SK-N-MC (cell line): Measurements from ENCODE around the gene RIIAD1.

Experiments used
- DNase-seq: peaks from one replicate; pipeline ENCODE4 v3.0.0-alpha.2; 2011; ENCODE audit warnings: low read depth, low spot score
- H3K27ac ChIP-seq: fragments of 200-600 bp; sonication (generic); 2 replicates; pipeline ENCODE4 v1.5.1; 2016; ENCODE audit warnings: mixed run types
- H3K36me3 ChIP-seq: fragments of 200-600 bp; sonication (generic); 2 replicates; pipeline ENCODE4 v1.6.1; 2017; ENCODE audit warnings: antibody characterized with exemption, low read length, mixed read lengths; ENCODE audit not compliant: insufficient read depth
- H3K4me3 ChIP-seq: fragments of 200-600 bp; sonication (generic); 2 replicates; pipeline ENCODE4 v1.5.1; 2016
- H3K9ac ChIP-seq: fragments of 200-600 bp; sonication (generic); 2 replicates; pipeline ENCODE4 v1.8.0; 2017; ENCODE audit warnings: mixed run types, mixed read lengths; ENCODE audit not compliant: insufficient read length
- H3K9me3 ChIP-seq: fragments of 200-600 bp; sonication (generic); 2 replicates; pipeline ENCODE4 v1.6.1; 2017; ENCODE audit warnings: low read depth, mild to moderate bottlenecking, antibody characterized with exemption, low read length, moderate library complexity, mixed read lengths
- EZH2 ChIP-seq: fragments of 200-600 bp; sonication (generic); IDR thresholded peaks from one replicate; pipeline ENCODE4 v1.6.1; 2017; ENCODE audit warnings: antibody characterized with exemption
- FOXP2 ChIP-seq: optimal IDR thresholded peaks from 2 replicates; pipeline ENCODE3; 2011; ENCODE audit warnings: mild to moderate bottlenecking, moderate library complexity; ENCODE audit not compliant: insufficient read depth; ENCODE audit errors: extremely low read length, control extremely low read depth
- POLR2AphosphoS5 ChIP-seq: IDR thresholded peaks from 2 replicates; pipeline ENCODE4 v1.6.1; 2012; ENCODE audit warnings: mild to moderate bottlenecking, low read depth, low read length, borderline replicate concordance

The RIIAD1 gene

DNA sequence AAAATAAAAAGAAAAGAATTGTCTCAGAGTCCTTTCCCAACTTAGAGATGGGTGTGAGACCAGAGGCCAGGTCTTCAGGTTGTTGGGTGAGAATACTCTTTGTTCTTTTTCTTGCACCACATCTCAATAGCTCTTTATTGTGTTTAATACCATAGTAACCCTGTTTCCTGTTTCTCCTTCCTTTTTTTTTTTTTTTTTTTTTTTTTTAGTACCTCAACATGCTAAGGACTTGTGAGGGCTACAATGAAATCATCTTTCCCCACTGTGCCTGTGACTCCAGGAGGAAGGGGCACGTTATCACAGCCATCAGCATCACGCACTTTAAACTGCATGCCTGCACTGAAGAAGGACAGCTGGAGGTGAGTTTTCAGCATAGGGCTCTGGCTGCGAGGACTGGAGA, 29.1 kb upstream of the RIIAD1 start:
- Histone ChIP-seq H3K36me3 (peaks cover 21% of the 10 kb centered on the region), H3K9ac (no peak overlapping the region), H3K9me3 (no peaks in the 10 kb centered on the region), H3K4me3 (no peak overlapping the region), H3K27ac (no peak overlapping the region)
- no peak for DNase-seq
- TF ChIP-seq POLR2AphosphoS5 (no peak), EZH2 (no peak), FOXP2 (no peak)

DNA sequence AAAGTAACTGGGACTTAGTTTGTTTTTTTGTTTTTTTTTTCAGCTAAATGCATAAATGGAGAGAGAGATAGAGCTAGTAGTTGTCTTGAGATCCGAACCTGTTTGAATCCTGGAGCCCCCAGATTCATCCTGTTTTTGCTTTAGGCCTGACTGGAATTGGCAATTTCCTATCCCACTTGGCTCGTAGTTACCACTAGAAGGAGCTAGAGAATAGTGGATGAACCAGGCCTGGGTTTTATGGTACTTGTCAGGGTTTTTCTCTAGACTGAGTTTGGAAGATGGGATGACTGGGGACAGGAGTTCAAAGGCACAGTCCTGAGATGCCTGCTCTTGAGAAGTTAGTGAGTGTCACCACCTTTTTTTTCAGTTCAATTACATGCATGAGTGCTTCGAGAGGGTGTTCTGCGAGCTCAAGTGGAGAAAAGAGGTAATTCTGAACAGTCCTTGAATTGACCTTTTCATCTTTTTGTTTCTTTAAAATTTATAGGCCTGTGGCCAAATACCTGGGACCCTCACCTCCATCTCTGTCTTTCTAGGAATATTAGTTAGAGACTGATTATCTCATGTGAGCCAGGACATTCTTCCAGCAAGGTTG, 28.2 kb upstream of the RIIAD1 start:
- Histone ChIP-seq H3K36me3 (peaks cover 21% of the 10 kb centered on the region), H3K4me3 (no peak overlapping the region), H3K9ac (no peak overlapping the region), H3K27ac (no peak overlapping the region), H3K9me3 (no peaks in the 10 kb centered on the region)
- TF ChIP-seq EZH2 (no peak), POLR2AphosphoS5 (no peak)
- DNase-seq = no peak

- H3K9ac ChIP-seq = no peak overlapping the region
- peaks cover 19% of the 10 kb centered on the region for H3K36me3 ChIP-seq
- no peak for DNase-seq
- no peak overlapping the region for H3K4me3 ChIP-seq
- no peaks in the 10 kb centered on the region for H3K9me3 ChIP-seq
- no peak for TF ChIP-seq FOXP2
- no peak for TF ChIP-seq EZH2
- TF ChIP-seq POLR2AphosphoS5 = no peak
- H3K27ac ChIP-seq = no peak overlapping the region
Observed at GRCh38 chr1:151701515-151701914, 19.8 kb upstream of the RIIAD1 start.

DNA sequence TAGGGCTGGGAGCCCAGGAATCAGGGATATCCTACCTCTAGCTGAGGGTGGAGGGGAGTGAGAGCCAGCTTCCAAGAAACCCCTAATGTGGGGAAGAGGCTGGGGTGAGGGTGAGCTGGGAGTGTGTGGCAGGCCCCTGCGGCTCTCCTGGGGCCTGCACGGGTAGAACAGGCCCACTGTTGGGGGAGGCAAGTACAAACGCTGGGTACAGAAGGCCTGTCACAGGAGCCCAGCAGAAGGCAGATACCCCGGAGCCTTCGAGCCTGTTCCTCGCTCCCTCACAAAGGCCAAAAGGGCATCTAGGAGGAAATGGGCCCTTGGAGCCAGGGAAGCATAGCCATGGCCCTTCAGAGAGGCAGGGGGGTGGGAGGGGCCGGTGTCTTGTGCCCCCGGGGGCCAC, 18.4 kb upstream of the RIIAD1 start:
- H3K27ac ChIP-seq = no peak overlapping the region
- H3K4me3 ChIP-seq = no peak overlapping the region
- no peak for TF ChIP-seq EZH2
- no peak for TF ChIP-seq FOXP2
- TF ChIP-seq POLR2AphosphoS5 = no peak
- no peak overlapping the region for H3K9ac ChIP-seq
- DNase-seq = no peak
- no peaks in the 10 kb centered on the region for H3K9me3 ChIP-seq
- H3K36me3 ChIP-seq = peaks cover 19% of the 10 kb centered on the region

DNA sequence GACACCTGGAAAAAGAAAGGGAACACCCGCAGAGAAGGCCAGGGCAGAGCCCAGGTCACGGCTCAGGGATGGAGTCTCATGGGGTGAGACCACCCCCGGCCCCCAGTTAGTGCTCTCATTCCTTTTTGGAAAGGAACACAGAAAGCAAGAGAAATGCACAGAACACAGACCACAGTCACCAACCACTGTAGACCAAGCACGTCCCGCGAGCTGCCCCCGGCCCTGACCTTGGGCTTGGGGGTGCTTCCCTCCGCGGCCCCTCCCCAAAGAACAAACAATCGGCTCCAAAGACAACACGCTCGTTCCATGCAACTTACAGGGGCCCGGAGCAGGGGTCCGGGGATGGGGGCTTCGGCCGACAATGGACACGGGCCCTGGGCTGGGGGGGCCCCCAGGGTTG, 17.5 kb upstream of the RIIAD1 start:
- H3K36me3 ChIP-seq = peaks cover 19% of the 10 kb centered on the region
- no peak overlapping the region for H3K9ac ChIP-seq
- DNase-seq = no peak
- no peak overlapping the region for H3K4me3 ChIP-seq
- no peak overlapping the region for H3K27ac ChIP-seq
- TF ChIP-seq EZH2 (no peak), POLR2AphosphoS5 (no peak), FOXP2 (no peak)
- no peaks in the 10 kb centered on the region for H3K9me3 ChIP-seq

GRCh38 chr1:151704246-151704645, 17.1 kb upstream of the RIIAD1 start:
- DNase-seq = no peak
- Histone ChIP-seq H3K4me3 (no peak overlapping the region), H3K9me3 (no peaks in the 10 kb centered on the region), H3K36me3 (peaks cover 14% of the 10 kb centered on the region), H3K27ac (no peak overlapping the region), H3K9ac (no peak overlapping the region)
- TF ChIP-seq EZH2 = no peak
- TF ChIP-seq FOXP2 = no peak
- no peak for TF ChIP-seq POLR2AphosphoS5

- Histone ChIP-seq H3K27ac (no peak overlapping the region), H3K36me3 (peaks cover 8% of the 10 kb centered on the region), H3K9ac (no peak overlapping the region), H3K4me3 (no peak overlapping the region), H3K9me3 (no peaks in the 10 kb centered on the region)
- DNase-seq = no peak
- no peak for TF ChIP-seq POLR2AphosphoS5
- TF ChIP-seq FOXP2 = no peak
- no peak for TF ChIP-seq EZH2
Observed at GRCh38 chr1:151705146-151705545, 16.2 kb upstream of the RIIAD1 start.

- TF ChIP-seq EZH2 (no peak), FOXP2 (no peak), POLR2AphosphoS5 (no peak)
- Histone ChIP-seq H3K27ac (no peak overlapping the region), H3K9me3 (no peaks in the 10 kb centered on the region), H3K4me3 (no peak overlapping the region), H3K36me3 (peaks cover 1% of the 10 kb centered on the region; the same call in 1 of the 2 replicates), H3K9ac (no peak overlapping the region)
- no peak for DNase-seq
Observed at GRCh38 chr1:151705753-151706463, 15.4 kb upstream of the RIIAD1 start.
